Right ventricle myocardium inferior (tissue), 1 donor: Measurements from ENCODE around the gene PDXDC1. TPM values are rescaled to one million over a fixed set of nuclear protein-coding genes. Genes with fewer than 3 reads are reported as not detected.
"Not testable (repeated sequence)": the region's sequence is repeated elsewhere in the genome, so short reads cannot be mapped to it uniquely, and the experiment has no call there.

Experiments used
- ATAC-seq: fragments of 200-7000 bp; cut with Tn5 transposase; one replicate; pipeline ENCODE4 v1.9.1; 2020; ENCODE audit warnings: mild to moderate bottlenecking, moderate library complexity
- DNase-seq: peaks from one replicate; pipeline ENCODE4 v3.0.0; 2021; ENCODE audit errors: missing footprints
- intact Hi-C: fragments of 100-400 bp; cut with DNase I; formaldehyde crosslinking; loops from one replicate; pipeline ENCODE4 v1.11.0; 2022
- total RNA-seq: library from RNA; stranded (reverse); fragmentation: NEBNext Ultra II Directional; extraction: Animal tissue kit (Norgen Biotek cat#: 25700); gene quantifications from one replicate; pipeline ENCODE4 v1.2.1, GENCODE V29; 2021
- donor health status: DM: no; HTN: yes; CAD: no; lungs with severe emphysema.

PDXDC1 gene
- total RNA-seq, 1 donor from 2014 or later: 79.0 TPM

- DNase-seq: no peak
- intact Hi-C loops: no loop called here
These were observed 9.5 kb upstream of the PDXDC1 start for GRCh38 chr16:14965328-14965727.

GRCh38 chr16:14969795-14970194, 5.0 kb upstream of the PDXDC1 start:
- intact Hi-C loops, DNase-seq, ATAC-seq: not testable (repeated sequence)

More at GRCh38 chr16:14965328-14965727, 9.5 kb upstream of the PDXDC1 start:
- no peak for ATAC-seq

- DNase-seq, intact Hi-C loops, ATAC-seq: not testable (repeated sequence)
These were observed 3.1 kb upstream of the PDXDC1 start for GRCh38 chr16:14971621-14972228.

GRCh38 chr16:14973785-14974322, 972 bp upstream of the PDXDC1 start:
- DNase-seq, ATAC-seq, intact Hi-C loops: not testable (repeated sequence)

GRCh38 chr16:14974331-14974655, 533 bp upstream of the PDXDC1 start:
- ATAC-seq, DNase-seq, intact Hi-C loops: not testable (repeated sequence)

- peak; percentile 82 for DNase-seq
- peak; percentile 27 for ATAC-seq
- intact Hi-C loops: not testable (repeated sequence)
These were observed 780 bp downstream of the PDXDC1 start for GRCh38 chr16:14975418-14976194.

GRCh38 chr16:14976971-14977736, 2.3 kb downstream of the PDXDC1 start:
- intact Hi-C loops, ATAC-seq: not testable (repeated sequence)

GRCh38 chr16:14978281-14978680, 3.5 kb downstream of the PDXDC1 start:
- intact Hi-C loops, ATAC-seq, DNase-seq: not testable (repeated sequence)

More at GRCh38 chr16:14976971-14977736, 2.3 kb downstream of the PDXDC1 start:
- not testable (repeated sequence) for DNase-seq

GRCh38 chr16:14978908-14979307, 4.1 kb downstream of the PDXDC1 start:
- ATAC-seq, DNase-seq, intact Hi-C loops: not testable (repeated sequence)

GRCh38 chr16:14981234-14981633, 6.4 kb downstream of the PDXDC1 start:
- DNase-seq, ATAC-seq, intact Hi-C loops: not testable (repeated sequence)

- peak; percentile 26 for ATAC-seq
- DNase-seq, intact Hi-C loops: not testable (repeated sequence)
These were observed 7.7 kb downstream of the PDXDC1 start for GRCh38 chr16:14982521-14982920.

- ATAC-seq, intact Hi-C loops, DNase-seq: not testable (repeated sequence)
These were observed 13.3 kb downstream of the PDXDC1 start for GRCh38 chr16:14988092-14988491.

GRCh38 chr16:14988661-14989191, 13.9 kb downstream of the PDXDC1 start:
- DNase-seq, intact Hi-C loops: not testable (repeated sequence)
- ATAC-seq: peak; percentile 4

GRCh38 chr16:14989291-14990281, 14.8 kb downstream of the PDXDC1 start:
- peak; percentile 34 for ATAC-seq
- intact Hi-C loops, DNase-seq: not testable (repeated sequence)

- intact Hi-C loops, DNase-seq, ATAC-seq: not testable (repeated sequence)
These were observed 18.7 kb downstream of the PDXDC1 start for GRCh38 chr16:14993277-14994151.

GRCh38 chr16:14996702-14997101, 21.9 kb downstream of the PDXDC1 start:
- ATAC-seq, intact Hi-C loops, DNase-seq: not testable (repeated sequence)
